ENCODE results near the gene EPS8L3. TPM values are rescaled to one million over a fixed set of nuclear protein-coding genes. Genes with fewer than 3 reads are reported as not detected.
A peak's percentile ranks its signal among the peaks of the same experiment; 100 is the strongest.

EPS8L3 gene
- polyA plus RNA-seq, 1 donor: 0.86 TPM

DNA sequence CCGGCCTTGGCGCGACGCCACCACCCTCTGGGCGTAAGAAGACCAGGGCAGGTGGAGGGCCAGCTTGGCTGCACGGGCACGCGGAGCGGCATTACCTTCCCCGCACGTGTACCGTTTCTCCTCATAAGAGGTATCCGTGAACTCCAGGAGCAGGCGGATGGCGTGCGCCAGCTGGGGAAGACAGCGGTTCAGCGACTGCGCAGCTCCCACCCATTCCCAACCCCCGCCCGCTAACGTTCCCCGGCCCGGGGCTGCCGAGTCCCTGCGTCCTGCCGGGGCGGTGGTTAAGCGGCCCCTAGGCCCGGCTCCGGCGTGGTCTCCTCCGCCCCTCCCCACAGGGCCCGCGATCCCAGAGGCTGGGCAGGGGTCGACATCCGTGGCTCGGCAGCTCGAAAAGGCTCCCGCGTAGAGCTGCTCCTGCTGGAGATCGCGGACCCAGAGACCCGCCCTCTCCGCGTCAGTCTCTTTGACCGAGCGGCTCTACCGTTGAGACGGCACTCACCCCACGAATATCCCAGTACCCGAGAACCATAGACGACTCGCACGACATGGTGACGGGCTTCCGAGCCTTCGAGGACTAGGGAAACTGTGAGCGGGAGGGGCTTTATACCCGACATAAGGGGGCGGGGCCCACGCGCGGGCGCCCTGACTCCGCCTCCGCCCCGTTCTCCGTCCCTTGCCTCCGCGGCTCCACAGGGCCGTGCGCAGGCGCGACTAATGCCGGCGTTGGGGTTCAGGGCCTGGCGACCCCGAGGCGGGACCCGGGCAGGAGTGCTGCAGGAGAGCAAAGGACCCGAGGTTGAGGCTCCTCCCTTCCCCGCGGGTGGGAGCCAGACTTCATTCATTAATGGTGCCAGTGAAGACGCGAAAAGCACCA, 23.7 kb downstream of the EPS8L3 start:
- DNase-seq: peak; percentile 84

DNA sequence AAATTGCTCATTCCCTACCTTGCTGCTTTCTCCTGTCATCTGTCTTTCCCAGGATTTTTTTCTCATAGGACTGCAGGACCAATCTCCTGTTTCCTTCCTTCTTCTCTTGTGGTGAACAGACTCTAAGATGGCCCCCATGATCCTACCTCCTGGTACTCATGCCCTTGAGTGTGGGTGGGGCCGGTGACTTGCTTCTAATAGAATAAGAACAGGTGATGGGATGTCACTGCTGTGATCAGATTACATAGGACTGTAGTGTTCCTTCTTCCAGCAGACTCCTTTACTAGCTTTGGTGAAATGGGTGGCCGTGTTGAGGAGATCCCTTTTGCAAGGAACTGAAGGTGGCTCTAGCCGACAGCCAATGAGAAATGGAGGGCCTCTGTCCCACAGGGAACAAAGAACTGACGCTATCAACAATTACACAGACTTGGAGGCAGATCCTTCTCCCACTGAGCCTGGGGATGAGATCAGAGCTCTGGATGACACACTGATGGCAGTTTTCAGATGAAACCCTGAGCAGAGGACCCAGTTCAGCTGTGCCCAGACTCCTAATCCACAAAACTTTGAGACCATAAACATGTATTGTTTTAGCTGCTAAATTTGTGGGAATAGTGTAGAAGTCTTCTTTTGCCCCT, 30.4 kb downstream of the EPS8L3 start:
- DNase-seq: no peak

DNA sequence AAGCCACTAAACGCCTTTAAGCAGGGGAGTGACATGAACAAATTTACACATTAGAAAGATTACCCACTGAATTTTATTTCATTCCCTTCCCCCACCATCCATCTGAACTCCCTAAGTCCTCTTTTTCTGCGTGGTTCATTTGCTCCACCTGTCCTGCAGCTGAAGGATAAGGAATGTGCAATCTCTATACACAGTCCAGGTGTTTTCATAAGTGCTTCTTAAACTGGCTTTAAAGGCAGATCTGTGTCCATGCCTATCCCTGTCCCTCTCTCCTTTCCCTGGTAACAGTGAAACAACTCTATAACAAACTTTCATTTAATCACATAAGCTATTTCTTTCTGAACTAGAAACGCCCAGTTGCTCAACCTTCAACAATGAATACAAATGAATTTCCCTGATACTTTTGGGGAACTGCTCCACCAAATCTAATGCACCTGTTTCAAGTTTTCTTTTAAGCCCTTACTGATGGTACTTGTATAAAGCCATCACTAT, 31.3 kb downstream of the EPS8L3 start:
- DNase-seq: no peak

DNA sequence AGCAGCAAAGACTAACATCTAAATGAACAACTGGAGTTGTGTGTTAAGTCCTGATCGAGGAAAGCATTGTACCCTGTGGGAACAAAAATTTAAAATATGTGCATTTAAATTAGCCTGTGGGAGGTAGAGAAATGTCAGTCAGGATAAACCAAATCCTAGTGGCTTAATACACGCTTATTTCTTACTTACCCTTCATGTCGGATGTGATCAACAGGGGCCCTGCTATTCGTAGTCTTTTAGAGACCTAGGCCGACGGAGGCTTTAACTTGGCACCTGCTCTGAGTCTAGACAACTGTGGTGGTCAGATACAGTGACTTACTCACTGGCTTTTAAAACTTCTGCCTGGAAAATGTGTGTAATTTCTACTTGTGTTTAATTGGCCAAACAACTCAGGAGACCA, 33.1 kb downstream of the EPS8L3 start:
- DNase-seq: no peak

DNA sequence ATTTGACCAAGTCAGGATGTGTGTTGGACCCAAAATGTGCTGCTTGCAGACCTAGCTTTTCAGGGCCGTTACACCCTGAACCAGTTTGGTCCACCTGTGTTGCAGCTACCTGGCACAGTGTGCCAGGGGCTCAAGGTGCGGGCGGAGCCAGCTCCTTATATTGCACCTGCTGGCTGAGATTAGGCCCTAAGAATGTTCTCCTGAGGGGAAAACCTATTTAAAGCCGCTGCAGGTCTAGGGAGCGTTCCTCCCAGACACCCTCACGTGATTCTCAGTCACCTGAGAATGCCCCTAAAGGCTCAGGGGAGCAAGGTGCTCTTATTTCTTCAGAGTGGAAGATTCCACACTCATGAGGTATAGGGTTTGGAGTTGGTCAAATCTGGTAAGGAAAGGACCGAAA, 34.9 kb downstream of the EPS8L3 start:
- no peak for DNase-seq

DNA sequence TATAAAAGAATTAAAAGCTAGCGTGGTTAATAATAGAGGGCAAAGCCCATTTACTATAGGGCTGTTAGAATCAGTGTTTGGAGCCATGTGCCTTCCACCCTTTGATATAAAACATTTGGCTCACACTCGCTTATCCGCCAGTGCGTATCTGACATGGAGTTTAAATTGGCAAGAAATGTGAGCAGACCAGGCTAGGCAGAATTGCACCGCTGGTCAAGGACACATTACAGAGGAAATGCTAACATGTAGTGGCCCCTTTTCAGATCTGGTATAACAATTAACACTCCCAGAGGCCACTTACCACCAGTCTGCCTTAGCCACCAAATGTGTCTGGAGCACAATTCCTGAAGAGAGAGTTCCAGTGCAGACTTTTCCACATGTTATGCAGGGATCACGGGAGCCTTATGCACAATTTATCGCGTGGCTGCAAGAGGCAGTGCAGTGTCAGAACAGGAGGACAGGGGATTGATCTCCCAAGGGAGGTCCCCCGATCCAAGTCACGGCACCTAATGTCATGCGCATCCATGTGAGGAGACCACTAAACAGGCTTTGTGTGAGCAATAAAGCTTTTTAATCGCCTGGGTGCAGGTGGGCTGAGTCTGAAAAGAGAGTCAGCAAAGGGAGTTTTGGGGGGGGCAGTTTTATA, 36.9 kb downstream of the EPS8L3 start:
- DNase-seq: no peak

DNA sequence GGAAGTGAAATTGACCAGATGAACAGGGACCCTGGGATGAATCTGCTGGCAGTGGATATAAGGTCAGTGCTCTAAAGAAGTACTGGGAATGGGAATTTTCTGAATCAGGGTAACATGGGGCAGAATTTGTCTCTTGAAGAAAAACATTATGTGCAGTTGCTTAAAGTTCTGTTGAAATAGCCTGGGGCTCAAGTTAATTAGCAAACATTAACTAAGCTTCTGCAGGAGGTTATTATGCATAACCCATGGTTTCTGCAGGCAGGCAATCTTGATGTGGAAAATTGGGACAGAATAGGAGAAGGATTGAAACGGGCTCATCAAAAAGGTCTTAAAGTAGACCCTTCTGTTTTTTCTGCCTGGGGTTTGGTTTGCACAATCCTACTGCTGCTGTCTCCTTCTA, 37.7 kb downstream of the EPS8L3 start:
- DNase-seq: no peak

DNA sequence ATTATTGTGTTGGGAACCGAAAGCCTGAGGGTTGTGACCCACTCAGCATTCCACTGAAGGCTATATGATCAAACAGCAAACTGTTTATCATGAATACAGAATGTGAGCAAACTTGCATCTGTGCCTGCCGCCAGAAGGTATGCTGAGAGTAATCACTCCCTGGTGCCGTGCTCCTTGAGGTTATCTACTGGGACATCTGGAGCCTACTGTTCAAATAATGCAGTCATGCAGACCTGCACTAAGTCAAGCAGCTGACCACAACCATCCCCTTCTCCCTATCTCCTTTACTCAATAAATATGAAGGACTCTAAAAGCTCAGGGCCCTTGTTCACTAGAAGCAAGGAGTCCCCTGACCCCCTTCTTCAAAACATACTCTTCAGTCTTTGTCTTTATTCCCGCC, 38.2 kb downstream of the EPS8L3 start:
- DNase-seq: no peak

DNA sequence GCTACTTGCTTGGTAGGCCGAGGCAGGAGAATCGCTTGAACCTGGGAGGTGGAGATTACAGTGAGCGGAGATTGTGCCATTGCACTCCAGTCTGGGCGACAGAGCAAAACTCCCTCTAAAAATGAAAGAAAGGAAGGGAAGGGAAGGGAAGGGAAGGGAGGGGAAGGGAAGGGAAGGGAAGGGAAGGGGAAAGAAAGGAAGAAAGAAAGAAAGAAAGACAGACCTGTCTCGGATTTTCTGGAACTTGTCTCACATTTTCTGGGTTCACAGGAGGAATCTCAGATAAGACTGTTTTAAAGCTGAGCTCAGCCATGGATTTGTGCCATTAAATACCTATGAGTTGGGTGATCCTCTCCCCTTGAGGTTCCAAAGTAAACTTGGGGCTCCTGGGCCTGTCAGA, 38.8 kb downstream of the EPS8L3 start:
- no peak for DNase-seq

DNA sequence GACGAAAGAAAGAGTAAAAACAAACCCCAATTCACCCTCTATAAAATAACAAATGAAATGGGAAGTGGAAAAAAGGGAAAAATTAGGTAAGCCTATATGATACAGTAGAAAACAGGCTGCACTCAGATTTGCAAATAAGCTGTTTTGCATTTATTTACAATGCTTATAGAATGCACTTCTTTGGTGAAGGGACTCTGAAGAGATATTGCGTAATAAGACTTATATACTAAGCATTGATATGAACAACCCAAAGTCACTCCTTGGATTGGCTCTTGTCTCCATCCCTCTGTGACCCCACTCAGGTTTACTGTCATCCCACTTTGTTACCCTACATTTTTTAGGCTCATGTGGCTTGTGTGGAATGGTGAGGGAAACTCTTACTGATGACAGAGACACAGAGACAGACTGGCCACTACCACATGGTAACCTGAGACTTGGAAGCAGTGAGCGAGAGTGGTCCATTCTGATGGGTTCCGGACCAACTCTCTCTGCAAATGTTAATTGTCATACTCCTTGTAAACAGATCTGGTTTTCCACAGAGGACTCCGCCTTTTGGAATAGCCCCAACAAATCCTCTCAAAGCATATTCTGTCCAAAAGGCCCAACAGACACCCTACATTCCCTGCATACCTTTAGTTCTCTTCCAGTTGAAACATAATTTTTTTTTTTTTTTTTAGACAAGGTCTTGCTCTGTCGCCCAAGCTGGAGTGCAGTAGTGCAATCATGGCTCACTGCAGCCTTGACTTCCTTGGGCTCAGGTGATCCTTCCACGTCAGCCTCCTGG, 40.6 kb downstream of the EPS8L3 start:
- DNase-seq: no peak

DNA sequence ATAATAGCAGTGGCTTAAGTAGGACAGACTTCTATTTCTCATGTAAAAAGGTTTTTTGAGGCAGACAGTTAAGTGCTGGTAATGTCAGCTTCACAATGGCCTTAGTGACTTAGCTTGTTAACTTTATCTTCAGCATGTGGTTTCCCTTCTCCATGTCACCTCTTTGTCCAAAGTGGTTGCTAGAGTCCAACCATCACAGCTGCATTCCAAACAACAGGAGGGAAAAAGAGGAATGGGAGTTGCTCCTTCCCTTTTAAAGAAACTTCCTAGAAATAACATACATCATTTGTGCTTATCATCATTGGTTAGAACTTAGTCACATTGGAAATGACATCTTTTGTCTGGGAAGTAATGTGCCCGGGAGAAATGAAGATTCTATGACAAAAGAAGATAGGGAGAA, 41.8 kb downstream of the EPS8L3 start:
- DNase-seq: no peak

DNA sequence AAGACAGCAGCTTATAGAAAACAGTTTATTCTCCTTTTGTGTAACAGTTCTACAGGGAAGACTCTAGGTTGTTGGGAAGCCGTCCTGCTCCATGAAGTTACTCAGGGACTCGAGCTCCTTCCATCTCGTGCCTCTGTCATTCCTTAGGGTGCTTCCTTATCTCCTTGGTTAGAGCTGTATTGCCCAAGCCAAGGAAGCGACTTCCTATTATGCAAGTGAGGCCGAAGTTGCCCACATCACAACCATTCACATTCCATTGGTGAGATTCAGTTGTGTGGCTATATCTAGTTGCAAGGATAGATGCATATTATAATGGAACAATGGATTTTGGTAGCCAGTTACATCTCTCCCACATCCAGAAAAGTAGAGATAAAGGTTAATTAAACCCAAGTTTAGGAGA, 42.7 kb downstream of the EPS8L3 start:
- no peak for DNase-seq

DNA sequence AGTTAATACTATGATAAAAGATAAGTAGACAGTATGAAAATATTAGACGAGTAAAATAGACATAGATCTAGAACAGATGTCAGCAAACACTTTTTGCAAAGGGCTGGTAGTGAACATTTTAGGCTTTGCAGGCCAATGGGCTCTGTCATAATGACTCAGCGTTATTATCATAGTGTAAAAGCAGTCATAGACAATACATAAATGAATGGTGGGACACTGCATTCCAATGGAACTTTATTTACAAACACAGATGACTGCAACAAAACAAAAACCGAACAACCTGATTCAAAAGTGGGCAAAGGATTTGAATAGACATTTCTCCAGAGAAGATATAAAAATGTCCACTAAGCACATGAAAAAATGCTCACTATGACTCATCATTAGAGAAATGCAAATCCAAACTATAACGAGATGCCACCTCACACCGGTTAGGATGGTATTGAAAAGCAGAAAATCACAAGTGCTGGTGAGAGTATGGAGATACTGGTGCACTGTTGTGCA, 44.3 kb downstream of the EPS8L3 start:
- no peak for DNase-seq

DNA sequence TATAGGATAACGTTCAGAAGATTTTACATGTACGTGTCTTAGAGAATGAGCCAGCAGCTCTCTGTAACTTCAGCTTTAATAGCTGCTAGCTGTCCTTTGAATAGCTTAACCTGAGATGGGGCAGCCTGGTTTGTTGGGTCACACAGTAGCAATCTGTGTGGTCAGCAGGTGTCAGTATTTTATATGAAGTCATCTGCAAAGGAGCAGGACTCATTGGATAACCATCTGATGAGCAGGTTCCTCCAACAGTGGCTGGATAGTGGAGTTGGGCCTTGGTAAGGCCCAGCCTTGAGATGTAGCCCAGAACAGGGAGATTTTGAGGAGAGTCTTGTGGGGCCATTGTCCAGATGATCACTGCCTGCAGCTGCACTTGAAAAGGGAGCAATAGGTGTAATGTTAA, 45.2 kb downstream of the EPS8L3 start:
- DNase-seq: no peak

DNA sequence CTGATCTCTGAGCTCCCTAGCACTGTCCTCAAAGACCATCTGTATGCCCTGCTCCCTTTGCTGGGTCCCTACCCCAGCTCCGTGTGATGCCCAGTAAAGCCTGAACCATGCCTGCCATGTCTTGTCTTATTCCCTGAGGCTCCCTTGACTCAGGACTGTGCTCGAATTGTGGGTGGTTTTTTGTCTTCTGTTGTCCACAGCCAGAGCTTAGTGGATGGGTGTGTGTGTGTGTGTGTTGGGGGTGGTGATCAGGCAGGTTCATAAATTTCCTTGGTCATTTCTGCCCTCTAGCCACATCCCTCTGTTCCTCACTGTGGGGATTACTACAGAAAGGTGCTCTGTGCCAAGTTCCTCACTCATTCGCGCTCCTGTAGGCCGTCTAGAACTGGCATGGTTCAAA, 46.0 kb downstream of the EPS8L3 start:
- DNase-seq: no peak

DNA sequence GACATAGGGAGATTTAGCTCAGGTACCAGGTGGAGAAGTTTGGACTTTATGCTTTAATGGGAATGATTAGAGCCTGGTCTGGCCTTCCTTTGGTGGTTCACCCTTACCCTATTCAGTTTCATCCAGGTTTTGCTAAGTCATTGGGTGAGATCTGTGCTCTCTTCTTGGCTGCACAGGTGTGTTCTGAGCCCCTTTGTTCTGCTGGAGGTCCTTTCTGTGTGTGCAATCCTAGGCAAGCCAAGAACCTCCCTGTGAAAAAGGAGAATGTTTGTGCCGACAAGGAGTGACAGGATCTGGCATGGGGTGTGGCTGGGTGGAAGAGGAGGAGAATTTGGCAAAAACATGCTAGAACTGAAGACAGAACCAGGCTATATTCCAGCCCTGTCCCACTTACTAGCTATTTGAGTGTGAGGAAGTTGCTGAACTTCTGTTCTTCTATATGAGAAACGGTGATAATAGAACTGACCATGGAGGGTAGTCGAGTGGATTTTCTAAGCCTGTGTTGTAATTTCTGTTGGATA, 47.1 kb downstream of the EPS8L3 start:
- DNase-seq: no peak

DNA sequence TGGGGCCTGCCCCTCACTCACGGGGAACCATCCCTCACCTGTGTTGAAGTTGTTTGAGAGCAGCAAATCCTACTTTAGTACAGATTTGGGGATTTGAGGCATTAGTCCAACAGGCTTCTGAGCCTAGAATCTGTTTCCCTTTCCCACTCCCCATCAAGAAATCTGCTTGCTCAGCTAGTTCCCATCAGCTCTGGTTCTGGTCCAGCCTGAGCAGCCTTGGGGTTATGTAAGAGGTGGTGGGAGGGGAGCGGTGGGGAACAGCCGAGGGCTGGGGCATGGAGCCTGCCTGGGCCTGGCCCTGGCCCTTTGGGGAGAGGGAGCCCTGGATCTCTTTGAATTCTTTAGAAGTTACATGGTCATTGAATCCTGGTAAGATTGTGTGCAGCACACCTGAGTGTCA, 47.6 kb downstream of the EPS8L3 start:
- no peak for DNase-seq

DNA sequence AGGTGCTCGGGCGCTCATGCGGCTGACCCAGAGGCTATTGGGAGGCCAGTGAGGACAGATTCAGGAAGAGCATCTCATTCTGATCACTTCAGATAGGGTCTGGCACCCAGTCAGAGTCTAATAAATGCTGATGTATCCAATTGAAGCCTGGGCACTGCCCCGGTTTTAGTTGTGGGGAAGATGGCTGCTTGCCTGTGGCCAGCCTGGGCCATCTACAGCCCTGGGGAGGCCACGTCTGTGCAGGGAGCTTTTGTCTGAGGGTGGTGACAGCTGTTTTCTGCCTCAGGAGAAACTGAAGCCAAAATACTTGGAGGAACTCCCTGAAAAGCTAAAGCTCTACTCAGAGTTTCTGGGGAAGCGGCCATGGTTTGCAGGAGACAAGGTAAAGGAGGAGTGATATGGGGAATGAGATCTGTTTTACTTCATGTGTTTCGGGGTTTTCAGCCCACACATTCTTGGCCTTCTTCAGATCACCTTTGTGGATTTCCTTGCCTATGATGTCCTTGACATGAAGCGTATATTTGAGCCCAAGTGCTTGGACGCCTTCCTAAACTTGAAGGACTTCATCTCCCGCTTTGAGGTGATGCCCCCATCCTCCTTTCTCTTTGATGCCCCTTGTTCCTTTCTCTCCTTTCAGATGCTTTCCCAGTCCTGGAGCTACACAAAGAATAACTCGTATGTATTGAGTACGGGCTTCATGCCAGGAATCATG, 48.9 kb downstream of the EPS8L3 start:
- no peak for DNase-seq

DNA sequence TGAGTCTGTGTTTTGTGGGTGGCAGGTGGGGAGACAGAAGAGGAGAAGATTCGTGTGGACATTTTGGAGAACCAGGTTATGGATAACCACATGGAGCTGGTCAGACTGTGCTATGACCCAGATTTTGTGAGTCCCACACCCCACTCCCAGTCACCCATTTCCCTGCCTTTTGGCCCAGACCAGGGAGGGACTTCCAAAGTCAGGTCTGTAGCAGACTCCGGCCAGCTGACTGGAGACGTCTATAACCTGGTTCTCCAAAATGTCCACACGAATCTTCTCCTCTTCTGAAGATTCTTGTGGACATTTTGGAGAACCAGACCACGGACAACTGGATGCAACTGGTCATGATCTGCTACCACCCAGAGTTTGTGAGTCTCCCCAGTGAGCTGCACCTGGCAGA, 50.1 kb downstream of the EPS8L3 start:
- no peak for DNase-seq

DNA sequence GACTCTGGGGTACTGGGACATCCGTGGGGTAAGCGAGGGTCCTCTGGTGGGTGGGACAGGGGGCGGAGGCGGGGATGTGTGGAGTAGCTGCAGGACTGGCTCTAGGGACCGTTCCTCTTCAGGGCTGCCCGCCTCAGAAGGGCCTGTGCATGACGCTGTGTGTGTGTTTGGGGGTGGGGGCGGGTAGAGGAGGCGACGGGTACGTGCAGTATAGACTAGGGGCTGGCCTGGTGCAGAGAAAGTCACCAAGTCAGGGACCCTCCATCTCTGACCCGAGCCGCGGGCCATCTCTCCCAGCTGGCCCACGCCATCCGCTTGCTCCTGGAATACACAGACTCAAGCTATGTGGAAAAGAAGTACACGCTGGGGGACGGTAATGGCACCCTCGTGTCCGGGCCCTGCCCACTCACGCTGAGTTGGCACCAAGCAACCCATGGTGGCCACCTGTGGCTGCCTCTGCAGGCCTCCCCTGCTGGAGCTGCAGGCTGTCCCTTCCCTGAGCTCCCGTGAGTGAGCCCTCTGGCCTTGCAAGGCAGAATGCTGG, 51.3 kb downstream of the EPS8L3 start:
- no peak for DNase-seq
